ENCODE measurements around the gene CYP46A1.

Gene CYP46A1

DNA sequence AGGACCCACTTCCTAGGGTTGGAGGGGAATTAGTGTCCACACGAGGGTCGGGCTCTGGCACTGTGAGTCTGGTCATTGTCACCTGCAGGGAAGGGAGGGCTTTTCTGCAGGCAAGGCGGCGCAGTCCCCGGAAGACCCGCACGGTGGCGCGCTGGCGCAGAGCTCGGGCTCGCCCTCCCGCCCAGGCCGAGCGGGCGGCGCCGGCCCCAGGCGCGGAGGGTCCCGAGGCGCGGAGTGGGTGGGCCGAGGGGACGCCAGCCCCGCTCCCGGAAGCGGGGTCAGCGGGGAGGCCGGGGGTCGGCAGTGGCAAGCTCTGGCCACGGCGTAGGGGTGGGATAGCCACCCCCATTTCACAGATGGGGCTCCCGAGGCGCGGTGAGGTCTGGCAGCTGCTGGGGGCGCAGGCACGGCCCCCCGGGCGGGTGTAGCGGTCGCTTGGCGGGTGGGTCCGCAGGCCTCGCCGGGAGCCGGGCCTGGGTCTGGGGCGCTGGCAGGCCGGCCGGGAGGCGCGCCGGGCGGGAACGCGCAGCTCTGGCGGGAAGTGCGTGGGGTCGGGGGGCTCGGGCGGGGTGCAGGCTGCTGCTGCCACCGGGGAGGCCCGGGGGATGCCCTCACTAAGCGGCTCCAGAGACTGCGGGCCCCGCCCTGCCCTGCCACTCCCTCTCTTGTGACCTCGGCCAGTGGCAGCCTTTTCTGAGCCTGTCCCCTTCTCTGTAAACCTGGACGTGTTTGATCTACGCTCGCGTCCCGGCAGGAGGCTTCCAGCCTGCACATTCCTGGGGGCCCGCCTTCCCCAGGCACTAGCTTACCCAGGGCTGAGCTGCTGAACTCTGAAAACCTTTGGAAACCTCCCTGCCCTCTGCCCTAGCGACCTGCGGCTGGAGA is 46.1 kb downstream of the CYP46A1 start:
- DNase-seq (ENCODE audit: low read depth): peak; percentile 64

DNA sequence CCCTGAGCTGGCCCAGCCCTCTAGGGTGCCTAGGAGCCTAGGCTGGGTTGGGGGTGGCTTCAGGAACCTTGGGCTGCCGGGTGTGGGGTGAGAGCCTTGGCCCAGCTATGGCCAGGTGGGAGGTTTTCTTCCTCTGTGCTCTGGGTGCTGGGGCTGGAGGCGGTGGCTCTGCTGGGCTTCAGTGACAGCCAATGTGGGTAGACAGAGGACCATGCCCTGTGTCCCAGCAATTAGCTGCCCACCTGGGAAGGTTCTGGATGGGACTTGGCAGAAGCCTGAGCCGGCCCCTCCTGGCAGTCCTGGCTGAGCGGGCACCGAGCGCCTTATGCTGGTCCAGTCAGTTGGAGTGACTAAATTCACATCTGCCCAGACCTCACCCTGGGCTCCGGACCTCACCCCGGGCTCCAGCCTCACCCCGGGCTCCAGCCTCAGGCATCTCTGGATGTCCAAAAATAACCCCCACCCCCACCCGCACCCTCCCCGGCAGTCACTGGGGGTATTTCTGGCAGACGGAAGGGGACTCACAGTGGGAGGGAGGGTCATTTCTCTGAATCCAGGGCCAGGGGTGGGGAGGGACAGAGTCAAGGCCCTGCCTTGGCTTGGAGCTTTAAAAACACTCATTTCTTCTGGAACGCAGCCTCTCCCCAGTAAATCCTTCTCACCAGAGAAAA is 46.9 kb downstream of the CYP46A1 start:
- no peak for DNase-seq (ENCODE audit: low read depth)

DNA sequence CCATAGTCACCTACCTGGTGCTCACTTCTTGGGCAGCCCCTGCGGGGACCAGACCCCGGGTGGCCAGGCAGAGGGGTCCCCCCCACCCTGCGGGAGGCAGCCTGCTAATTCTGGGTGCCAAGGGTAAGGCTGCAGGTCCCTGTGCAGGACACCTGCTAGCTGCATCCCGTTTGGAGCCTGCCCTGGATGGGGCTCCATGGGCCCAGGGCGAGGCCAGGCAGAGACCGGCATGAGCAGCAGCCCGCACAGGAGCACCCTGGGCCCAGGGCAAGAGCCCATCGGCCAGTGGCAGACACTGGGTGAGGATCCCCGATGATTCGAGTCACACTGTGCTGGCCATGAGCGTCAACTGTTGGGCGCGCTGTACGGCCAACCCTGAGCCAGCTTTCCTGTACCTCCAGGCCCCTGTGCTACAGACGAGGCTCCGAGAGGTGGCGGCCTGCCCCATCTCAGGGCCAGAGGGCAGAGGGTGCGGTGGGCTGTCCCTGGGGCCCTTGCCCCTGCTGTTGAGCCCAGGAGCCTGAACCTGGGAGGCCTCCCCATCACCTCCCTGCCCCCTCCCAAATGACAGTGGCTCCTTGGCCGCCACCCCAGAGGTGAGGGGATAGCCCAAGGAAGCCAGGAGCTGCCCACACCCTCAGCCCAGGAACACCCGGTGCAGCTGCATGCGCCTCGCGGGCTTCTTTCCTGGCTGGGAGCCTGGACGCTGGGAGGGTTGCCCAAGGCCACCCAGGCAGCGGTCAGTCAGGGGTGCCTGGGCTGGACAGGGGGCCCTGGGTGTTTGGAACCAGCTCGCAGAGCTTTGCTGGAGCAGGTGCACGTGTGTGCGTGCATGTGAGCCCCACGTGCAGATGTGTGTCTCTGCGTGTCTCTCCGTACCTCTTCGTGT is 47.7 kb downstream of the CYP46A1 start:
- no peak for DNase-seq (ENCODE audit: low read depth)

DNA sequence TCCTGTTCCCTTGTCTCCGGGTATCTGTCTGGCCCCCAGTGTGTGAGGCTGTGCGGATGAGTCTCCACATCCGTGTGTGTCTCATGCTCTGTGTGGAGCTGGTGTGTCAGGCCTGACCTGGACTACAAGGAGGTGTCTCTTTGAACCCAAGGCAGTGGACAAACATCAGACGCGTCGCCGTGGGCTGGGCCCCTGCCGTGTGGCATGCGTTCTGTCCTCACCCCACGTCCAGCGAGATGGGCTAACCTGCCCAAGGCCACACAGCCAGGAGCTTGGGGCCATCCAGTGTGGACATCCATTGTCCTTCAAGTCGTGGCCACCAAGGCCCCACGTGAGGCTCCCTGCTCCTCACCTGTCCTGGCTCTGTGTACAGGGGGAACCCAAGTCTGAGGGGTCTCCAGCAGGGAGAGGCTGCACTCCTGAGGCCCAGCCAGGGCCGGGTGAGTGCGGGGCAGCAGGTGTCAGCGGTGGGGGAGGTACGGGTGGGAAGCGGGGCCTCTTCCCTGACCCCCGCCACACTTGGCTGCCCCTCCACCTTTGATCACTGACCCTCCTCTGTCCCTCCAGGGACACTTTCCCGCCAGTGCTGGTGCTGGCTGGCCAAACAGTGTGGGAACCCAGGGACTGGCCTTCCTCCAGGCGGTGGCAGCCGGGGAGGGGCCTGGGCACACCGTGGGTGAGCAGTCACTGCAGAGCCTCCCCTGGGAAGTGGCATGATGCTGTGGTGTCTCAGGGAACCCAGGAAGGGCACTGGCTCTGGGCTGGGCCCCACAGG is 48.5 kb downstream of the CYP46A1 start:
- no peak for DNase-seq (ENCODE audit: low read depth)

DNA sequence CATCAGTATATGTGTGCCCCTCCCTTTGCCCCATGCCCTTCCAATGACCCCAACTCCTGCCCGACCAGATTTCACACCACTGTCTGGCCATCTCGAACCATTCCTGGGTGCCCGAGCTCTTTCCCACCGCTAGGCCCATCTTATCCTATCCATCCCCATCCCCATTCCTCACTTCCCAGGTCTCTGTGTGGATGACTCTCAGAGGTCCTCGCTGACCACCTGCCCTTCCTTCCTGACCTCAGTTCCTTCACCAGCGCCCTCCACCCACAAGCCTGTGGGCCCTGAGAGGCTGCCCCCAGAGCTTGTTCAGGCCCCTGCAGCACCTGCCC is 49.1 kb downstream of the CYP46A1 start:
- no peak for DNase-seq (ENCODE audit: low read depth)

DNA sequence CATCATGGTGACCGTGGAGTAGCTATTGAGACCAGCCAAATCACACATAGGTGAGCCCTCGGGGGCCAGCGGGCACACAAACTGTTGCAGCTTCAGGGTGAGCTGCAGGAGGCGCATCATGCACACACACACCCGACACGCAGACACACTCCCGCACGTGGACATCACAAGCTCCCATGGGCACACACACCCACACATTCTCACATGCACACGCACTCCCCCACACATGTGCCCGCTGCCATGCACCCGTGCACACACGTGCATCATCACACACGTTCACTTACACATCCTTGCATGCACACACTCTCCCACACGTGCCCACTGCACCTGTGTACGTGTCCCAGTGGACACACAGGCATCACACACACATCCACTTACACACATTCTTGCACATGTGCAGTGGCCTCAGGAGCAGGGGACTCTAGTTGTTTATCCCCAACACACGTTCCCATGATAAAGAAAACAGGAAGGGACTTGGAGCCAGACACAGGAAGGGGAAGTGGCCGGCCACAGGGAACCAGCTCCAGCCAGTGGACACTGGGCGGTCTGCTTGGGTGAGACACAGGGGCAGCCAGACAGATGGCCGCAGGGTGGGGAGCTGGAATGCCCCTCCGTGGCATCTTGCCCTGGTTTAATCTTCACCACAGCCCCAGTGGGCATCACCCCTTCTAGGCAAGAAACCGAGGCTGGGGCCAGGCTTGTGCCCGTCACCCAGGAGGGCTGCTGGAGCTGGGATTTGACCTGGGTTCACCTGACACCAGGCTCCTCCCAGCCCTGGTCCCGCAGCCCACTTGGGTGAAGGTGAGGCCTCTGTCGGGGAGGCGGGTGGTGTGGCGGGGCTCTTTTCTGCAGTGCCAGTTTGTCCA is 49.7 kb downstream of the CYP46A1 start:
- no peak for DNase-seq (ENCODE audit: low read depth)

DNA sequence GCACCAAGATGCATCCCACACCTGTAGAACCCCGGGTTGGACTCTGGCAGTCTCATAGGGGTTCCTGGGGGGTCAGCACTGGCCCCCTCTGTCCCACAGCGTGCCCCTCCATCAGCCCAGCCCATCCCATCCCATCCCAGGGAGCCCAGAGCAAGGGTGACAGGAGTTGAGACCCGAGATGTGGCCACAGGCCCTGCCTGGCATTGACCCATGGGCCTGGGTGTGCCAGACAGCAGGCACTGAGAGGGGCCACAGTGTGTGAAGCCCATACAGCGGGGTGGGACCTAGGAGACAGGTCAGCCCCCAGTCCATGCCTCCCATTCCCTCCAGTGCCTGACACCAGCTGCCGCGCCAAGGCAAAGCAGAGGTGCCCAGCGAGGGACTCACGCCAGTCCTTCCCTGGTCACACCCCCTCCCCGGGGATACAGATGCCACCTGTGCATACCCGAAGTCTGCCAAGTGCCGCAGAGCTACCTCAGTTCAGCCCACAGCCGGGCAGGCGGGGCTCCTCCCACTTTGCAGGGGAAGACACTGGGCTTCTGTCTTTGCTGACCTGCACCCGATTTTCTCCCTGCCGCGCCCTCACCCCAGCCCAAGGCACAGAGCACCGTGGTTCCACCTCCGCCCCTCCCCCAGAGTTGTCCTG is 50.4 kb downstream of the CYP46A1 start:
- DNase-seq (ENCODE audit: low read depth): no peak

DNA sequence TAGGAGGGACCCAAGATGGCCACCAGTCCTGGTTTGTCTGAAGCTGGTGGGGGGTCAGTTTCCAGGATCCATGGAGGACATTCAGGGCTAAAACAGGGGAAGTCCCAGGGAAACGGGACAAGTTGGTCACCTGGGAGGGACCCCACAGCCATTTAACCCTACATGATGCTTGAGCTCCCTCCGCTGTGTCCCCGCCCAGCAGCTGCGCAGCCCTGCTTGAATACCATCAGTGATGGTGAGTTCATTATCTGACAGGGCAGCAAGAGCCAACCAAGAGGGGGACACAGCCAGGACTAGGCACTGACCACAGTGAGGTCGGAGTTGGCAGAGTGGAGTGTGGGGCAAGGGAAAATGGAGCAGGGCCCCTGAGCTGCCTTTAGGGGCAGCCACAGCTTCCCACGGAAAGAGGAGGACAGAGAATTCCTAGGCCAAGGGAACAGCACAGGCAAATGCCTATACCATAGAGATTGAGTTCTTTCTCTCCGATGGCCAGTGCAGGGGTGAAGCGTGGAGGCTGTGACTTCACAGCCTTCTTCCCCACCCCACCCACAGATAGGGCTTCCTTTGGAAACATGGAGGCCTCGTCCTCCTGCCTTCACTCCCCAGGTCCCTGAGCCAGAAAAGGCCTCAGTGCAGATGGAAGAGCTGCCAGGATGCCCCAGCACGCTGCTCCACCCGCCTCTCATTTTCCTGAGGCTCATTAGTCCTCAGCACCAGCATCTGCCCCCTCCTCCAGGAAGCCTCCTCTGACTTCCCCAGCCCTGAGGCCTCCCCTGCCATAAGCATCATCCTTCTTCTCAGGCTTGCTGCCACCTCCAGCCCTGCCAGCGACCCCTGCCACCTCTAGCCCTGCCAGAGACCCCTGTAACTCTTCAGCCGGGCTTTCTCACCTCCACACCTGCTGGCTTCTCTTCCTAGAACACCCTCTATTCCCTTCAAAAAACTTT is 51.4 kb downstream of the CYP46A1 start:
- no peak for DNase-seq (ENCODE audit: low read depth)

DNA sequence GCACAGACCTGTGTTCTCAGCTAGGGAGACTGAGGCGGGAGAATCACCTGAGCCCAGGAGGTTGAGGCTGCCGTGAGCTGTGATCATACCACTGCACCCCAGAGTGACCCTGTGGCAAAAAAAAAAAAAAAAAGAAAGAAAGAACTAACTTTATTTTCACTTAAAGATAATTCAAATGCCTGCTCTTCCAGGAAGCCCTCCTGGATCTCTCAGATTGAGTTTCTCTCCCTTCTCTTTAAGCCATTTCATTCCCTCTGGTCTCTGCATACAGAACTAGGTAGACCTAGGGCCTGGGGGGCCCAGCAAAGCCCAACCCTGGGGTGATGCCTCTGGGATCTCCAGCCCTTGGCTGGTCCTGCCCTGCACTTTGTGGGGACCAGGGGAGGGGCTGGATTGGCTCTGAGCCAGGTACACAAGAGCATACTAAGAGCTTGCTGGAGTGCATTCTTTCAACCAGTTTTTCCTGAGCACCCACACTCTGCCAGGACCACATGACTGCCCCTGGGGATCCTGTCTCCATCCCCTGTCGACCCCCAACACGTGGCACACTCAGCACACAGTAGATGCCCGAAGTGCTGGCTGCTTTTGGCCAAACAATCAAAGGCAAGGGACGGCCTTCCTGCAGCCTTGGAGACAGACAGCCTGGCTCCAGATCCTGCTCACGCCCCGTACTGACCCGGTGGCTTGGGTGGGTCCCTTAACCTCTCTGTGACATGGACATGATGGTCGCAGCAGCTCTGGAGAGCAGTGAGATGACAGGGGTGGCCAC is 52.7 kb downstream of the CYP46A1 start:
- no peak for DNase-seq (ENCODE audit: low read depth)

DNA sequence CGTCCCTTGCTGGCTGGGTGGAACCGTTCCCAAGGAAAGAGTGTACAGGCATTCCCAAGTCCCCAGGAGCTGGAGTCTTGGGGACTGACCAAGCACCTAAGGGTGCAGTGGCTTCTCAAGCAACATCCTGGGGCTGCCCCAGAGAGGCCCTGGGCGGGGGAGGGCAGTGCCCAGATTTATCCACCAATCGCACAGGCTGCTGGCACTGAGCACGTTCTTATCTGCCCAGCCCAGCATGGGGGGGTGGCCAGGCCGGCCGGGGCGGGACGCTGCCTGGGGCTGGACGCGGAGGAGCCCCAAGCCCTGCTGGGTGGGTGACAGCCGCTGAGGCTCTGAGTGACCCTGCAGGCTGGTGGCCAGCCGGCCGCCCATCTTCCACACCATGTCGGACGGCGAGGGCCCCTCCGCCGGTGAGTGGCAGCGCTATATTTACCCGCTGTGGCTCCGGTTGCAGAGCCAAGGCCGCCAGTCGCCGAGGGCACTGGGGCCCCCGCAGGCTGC is 53.4 kb downstream of the CYP46A1 start:
- no peak for DNase-seq (ENCODE audit: low read depth)

DNA sequence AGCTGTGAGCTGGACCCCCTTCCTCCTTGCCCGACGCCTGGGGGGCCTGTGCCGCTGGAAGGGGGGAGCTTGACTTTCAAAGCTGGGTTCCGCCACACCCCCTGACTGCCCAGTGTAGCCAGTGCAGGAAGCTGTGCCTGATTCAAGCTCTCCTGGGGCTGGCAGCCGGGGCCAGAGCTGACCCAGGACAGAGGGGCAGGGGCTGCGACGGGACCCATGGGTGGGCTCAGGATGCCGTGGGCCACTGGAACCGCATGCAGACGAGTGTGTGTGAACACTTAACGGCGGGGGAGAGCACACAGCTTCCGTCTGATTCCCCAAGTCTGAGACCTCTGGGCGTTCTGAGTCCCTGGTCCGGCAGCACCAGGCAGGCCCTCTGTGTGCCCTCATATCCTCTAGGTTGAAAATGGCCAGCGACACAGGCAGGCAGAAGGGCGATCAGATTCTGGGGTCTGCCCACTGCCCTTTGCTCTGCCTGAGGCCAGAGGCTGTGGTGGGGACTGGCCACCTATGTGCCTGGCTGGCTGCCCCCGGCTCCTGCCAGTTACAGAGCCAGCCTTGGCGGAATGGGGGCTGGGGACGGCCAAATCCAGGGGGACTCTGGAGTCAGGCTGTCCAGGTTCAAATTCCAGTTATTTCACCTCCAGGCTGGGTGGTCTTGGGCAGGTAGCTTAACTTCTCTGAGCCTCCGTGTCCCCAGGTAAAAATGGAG is 54.0 kb downstream of the CYP46A1 start:
- no peak for DNase-seq (ENCODE audit: low read depth)

DNA sequence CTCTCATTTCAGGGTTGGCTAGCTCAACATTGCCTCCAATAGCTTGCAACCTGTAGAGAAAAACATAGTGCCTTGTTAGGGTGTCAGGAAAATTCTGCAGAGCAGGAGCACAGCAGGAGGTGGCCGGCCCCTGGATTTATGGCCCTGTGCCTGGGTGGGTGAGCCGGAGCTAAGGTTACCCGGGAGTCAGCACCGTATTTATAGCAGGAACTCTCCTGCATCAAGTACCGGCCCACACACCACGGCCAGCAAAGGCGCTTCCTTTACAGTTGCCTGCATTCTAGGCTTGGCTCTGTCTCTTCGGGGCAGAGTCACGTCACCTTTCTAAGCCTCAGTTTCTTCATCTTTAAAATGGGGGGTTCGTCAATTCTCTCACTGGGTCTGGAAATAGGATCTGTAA is 56.3 kb downstream of the CYP46A1 start:
- no peak for DNase-seq (ENCODE audit: low read depth)

DNA sequence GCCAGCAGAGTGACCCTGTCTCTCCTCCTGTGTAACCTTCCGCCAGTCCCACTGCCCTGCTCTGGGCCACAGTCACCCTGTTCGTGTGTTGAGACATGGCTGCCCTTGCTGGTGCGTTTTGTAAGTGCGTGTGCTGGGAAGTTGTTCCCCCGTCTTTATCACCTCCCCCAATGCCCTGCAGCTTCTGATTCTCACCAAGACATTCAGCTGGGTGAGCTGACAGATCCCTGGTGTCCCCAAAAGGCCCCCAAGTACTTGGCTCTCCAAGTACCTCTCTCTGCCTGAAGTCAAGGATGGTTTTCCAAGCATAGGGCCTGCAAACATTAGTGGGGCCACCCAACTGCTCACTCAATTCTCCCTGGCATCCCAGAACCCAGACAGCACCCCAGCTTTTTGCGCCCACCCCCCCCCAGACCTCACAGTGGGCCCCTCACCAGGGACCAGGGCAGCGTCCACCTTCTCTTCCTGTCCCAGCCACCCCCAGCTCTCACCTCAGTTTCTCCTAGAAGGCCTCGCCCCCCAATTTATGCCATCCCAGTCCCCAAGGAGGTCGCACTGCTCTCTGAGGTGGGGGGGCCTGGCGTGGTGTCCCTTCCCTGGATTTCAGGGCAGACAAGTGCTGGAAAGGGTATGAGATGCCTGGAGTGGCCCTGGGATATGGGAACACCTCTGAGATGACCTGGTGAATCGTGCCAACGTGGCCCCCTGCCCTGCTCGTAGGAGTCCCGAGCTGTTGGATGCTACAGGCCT is 57.3 kb downstream of the CYP46A1 start:
- no peak for DNase-seq (ENCODE audit: low read depth)

DNA sequence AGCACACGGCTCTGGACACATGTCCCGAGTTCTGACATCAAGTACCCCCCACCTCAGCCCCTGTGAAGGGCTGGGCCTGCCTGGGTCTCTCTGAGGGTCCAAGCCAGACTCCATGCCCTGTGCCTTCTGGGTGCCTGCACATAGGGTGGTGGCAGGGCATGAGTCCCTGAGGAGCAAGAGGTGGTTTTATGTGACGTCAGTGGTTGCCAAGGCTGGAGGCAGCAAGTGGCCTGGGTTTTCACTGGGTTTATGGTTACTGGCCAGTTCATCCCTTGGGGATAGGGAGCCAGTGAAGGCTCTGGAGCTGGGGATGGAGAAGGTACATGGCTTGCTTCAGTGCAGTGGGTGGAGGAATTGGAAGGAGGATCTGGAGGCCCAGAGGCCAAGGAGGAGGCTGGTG is 58.0 kb downstream of the CYP46A1 start:
- DNase-seq (ENCODE audit: low read depth): no peak

DNA sequence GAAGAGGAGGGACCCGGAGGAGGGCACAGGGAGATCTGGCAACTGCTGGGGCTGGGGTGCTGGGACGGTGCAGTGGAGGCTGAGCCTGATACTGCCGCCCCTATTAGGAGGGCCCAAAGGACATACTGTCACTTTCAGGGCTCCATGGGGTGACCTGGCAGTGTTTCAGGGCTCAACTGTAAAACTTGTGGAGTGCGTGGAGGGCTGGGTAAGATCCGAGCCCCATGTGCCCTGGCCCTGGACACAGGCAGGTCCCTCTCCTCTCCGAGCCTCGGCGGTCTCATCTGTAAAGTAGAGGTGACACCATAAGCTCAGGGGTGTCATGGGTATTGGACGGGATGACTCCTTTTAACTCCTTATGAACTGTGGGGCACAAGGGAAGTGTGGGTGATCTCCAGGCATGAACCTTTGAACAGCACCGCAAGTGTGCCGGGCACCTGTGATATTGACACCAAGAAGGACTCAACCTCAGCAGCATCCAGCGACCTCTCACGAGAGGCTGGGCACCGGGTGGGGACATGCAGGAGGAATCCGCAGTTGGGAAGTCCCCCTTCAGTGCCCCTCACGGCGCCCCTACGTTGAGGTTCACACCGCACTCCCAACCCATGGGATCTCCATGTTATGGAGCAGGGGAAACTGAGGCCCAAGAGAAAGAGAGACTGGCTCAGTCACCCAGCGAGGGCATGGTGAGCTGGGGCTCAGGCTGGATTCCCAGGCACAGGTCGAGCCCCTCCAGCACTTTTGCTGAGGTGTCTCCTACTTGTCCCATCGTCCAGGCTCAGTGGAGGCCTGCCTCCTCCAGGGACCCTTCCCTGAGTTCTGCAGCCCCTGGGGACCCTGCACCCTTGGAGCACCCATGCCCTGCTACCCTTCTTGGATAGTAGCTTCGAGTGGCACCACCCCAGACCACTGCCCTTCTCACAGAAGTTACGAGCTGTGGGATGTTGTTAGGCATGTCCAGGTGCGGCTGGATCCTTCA is 58.7 kb downstream of the CYP46A1 start:
- no peak for DNase-seq (ENCODE audit: low read depth)
